SK-N-MC (cell line): ENCODE data around the gene TTLL11.

ENCODE experiments used
- DNase-seq: peaks from one replicate; pipeline ENCODE4 v3.0.0-alpha.2; 2011; ENCODE audit warnings: low read depth, low spot score
- H3K27ac ChIP-seq: fragments of 200-600 bp; sonication (generic); 2 replicates; pipeline ENCODE4 v1.5.1; 2016; ENCODE audit warnings: mixed run types
- H3K36me3 ChIP-seq: fragments of 200-600 bp; sonication (generic); 2 replicates; pipeline ENCODE4 v1.6.1; 2017; ENCODE audit warnings: antibody characterized with exemption, low read length, mixed read lengths; ENCODE audit not compliant: insufficient read depth
- H3K4me3 ChIP-seq: fragments of 200-600 bp; sonication (generic); 2 replicates; pipeline ENCODE4 v1.5.1; 2016
- H3K9ac ChIP-seq: fragments of 200-600 bp; sonication (generic); 2 replicates; pipeline ENCODE4 v1.8.0; 2017; ENCODE audit warnings: mixed run types, mixed read lengths; ENCODE audit not compliant: insufficient read length
- H3K9me3 ChIP-seq: fragments of 200-600 bp; sonication (generic); 2 replicates; pipeline ENCODE4 v1.6.1; 2017; ENCODE audit warnings: low read depth, mild to moderate bottlenecking, antibody characterized with exemption, low read length, moderate library complexity, mixed read lengths
- EZH2 ChIP-seq: fragments of 200-600 bp; sonication (generic); IDR thresholded peaks from one replicate; pipeline ENCODE4 v1.6.1; 2017; ENCODE audit warnings: antibody characterized with exemption
- FOXP2 ChIP-seq: optimal IDR thresholded peaks from 2 replicates; pipeline ENCODE3; 2011; ENCODE audit warnings: mild to moderate bottlenecking, moderate library complexity; ENCODE audit not compliant: insufficient read depth; ENCODE audit errors: extremely low read length, control extremely low read depth
- POLR2AphosphoS5 ChIP-seq: IDR thresholded peaks from 2 replicates; pipeline ENCODE4 v1.6.1; 2012; ENCODE audit warnings: mild to moderate bottlenecking, low read depth, low read length, borderline replicate concordance

Gene TTLL11

GRCh38 chr9:122085260-122085659 is 7.8 kb downstream of the TTLL11 start:
- TF ChIP-seq POLR2AphosphoS5: no peak
- TF ChIP-seq FOXP2: no peak
- no peak for TF ChIP-seq EZH2
- Histone ChIP-seq H3K9ac (no peak overlapping the region), H3K4me3 (no peak overlapping the region), H3K27ac (no peak overlapping the region), H3K36me3 (no peaks in the 10 kb centered on the region), H3K9me3 (no peaks in the 10 kb centered on the region)
- no peak for DNase-seq

DNA sequence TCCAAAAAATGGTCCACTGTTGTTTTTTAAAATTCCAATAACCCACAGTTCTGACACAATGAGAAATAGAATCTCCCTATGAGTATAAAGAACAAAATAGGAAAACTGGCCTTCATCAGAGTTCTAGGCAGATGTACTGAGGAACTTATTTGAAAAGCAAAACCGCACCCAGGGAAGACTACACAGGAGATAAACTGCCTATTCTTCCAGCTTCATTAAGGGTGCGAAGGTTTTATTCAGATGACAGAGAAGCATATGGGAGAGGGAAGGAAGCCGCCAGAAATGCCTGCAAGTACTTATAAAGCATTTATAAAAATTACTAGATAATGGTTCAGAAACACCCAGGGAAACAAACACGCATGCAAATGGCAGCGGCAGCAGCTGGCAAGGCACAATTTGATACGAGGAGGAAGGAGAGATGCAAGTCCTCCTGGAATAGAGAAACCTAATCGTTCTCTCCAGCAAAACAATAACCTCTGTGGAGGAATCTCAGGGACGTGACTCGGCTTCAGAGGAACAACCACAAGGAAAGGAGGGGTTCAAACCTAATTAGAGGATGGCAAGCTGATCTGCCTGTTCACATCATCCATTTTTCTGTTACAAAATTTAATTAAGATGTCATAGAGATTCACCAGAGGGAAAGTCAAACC is 9.0 kb downstream of the TTLL11 start:
- TF ChIP-seq EZH2 (no peak), POLR2AphosphoS5 (no peak), FOXP2 (no peak)
- no peak overlapping the region for H3K4me3 ChIP-seq

GRCh38 chr9:122080986-122081385 is 12.1 kb downstream of the TTLL11 start:
- TF ChIP-seq POLR2AphosphoS5 (no peak), EZH2 (no peak), FOXP2 (no peak)
- Histone ChIP-seq H3K36me3 (no peaks in the 10 kb centered on the region), H3K9me3 (no peaks in the 10 kb centered on the region; the same call in 1 of the 2 replicates), H3K4me3 (no peak overlapping the region), H3K9ac (no peak overlapping the region), H3K27ac (no peak overlapping the region)
- DNase-seq: no peak

More for the DNA sequence above, 9.0 kb downstream of the TTLL11 start:
- DNase-seq: no peak
- Histone ChIP-seq H3K27ac (no peak overlapping the region), H3K36me3 (no peaks in the 10 kb centered on the region), H3K9ac (no peak overlapping the region), H3K9me3 (no peaks in the 10 kb centered on the region)

- TF ChIP-seq POLR2AphosphoS5 (no peak), EZH2 (no peak), FOXP2 (no peak)
- Histone ChIP-seq H3K27ac (no peak overlapping the region), H3K9me3 (no peaks in the 10 kb centered on the region; the same call in 1 of the 2 replicates), H3K4me3 (no peak overlapping the region), H3K36me3 (no peaks in the 10 kb centered on the region), H3K9ac (no peak overlapping the region)
- DNase-seq: no peak
Measured at GRCh38 chr9:122078557-122078956, 14.6 kb downstream of the TTLL11 start.

- Histone ChIP-seq H3K4me3 (no peak overlapping the region), H3K36me3 (no peaks in the 10 kb centered on the region), H3K9ac (no peak overlapping the region), H3K27ac (no peak overlapping the region), H3K9me3 (no peaks in the 10 kb centered on the region; the same call in 1 of the 2 replicates)
- DNase-seq: no peak
- no peak for TF ChIP-seq FOXP2
- no peak for TF ChIP-seq EZH2
- TF ChIP-seq POLR2AphosphoS5: no peak
Measured at GRCh38 chr9:122076773-122077172, 16.3 kb downstream of the TTLL11 start.

DNA sequence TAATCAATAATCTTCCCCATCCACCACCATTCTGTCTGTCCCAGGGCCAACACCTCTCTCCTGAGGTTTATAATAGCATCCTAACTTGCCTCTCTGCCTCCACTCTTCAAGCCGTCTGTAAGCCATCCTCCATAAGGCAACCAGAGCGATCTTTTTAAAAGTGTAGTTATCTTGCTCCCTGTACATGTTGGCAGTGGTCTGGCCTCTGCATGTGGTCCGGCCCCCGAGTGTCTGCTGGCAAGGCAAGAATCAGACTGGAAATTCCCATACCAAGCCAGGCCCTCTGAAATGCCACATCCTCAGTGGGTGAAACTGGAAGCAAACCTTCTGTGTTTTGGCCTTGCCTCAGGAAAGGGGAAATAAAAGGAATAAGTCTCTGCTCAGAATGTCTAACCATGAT is 17.0 kb downstream of the TTLL11 start:
- Histone ChIP-seq H3K9me3 (no peaks in the 10 kb centered on the region; the same call in 1 of the 2 replicates), H3K36me3 (no peaks in the 10 kb centered on the region), H3K4me3 (no peak overlapping the region), H3K27ac (no peak overlapping the region), H3K9ac (no peak overlapping the region)
- TF ChIP-seq FOXP2 (no peak), POLR2AphosphoS5 (no peak), EZH2 (no peak)
- DNase-seq: no peak

- TF ChIP-seq POLR2AphosphoS5 (no peak), EZH2 (no peak), FOXP2 (no peak)
- H3K27ac ChIP-seq: no peak overlapping the region
Measured at GRCh38 chr9:122075135-122076030, 17.7 kb downstream of the TTLL11 start.

GRCh38 chr9:122071715-122072114 is 21.4 kb downstream of the TTLL11 start:
- no peaks in the 10 kb centered on the region for H3K36me3 ChIP-seq
- H3K27ac ChIP-seq: no peak overlapping the region
- no peak for TF ChIP-seq POLR2AphosphoS5
- TF ChIP-seq EZH2: no peak
- no peak for TF ChIP-seq FOXP2
- H3K9me3 ChIP-seq: no peaks in the 10 kb centered on the region
- DNase-seq: no peak
- H3K4me3 ChIP-seq: no peak overlapping the region
- H3K9ac ChIP-seq: no peak overlapping the region

More at GRCh38 chr9:122075135-122076030, 17.7 kb downstream of the TTLL11 start:
- Histone ChIP-seq H3K9ac (no peak overlapping the region), H3K9me3 (no peaks in the 10 kb centered on the region; the same call in 1 of the 2 replicates), H3K36me3 (no peaks in the 10 kb centered on the region), H3K4me3 (no peak overlapping the region)
- DNase-seq: no peak
